Thyroid gland (tissue), 4 donors: ENCODE data around the gene FUT3.

ENCODE experiments used
- CTCF ChIP-seq, 6 experiments: fragments of 200-600 bp in 3 of 6; fragments of 450-650 bp in 3 of 6; sonication (generic) in 3 of 6; IDR thresholded peaks; one replicate each; pipeline ENCODE4 v1.5.1; 2016 to 2019; ENCODE audit warnings: antibody characterized with exemption in 6 of 6, mild to moderate bottlenecking in 2 of 6, inconsistent platforms in 1 of 6, moderate library complexity in 1 of 6
- POLR2A ChIP-seq, 2 donors: fragments of 450-650 bp; IDR thresholded peaks; one replicate each; pipeline ENCODE4 v1.6.1; 2017; ENCODE audit warnings: antibody characterized with exemption in 2 of 2, mild to moderate bottlenecking in 2 of 2, moderate library complexity in 1 of 2

DNA sequence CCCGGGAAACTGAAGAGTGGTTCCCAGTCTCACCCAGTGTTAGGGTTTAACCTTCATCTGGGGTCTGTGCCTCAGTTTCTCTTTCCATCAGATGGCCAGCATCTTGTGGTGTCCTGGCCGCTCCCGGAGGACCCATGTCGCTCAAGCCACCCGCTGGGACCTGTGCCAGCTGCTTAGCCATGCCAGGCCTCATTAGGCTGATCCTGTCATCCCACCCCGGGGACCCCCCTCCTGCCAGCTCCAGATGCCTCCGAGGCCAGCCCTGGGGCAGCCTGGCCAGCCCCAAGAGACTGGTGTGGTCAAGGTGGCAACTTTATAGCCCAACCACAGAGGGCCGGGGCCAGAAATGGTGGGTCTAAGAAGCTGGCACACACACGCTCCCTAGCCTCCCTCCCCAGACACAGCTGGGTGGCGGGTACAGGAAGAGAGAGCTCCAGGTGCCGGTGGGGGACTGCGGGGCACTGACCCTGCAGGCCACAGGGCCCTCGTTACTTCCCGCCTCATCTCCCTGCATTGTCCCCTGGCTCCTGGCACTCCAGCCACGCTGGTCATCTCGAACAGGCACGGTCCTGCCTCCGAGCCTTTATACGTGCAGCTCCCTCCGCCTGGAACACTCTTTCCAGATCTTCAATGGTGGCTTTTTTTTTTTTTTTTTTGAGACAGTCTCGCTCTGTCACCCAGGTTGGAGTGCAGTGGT is 43.0 kb downstream of the FUT3 start:
- TF ChIP-seq CTCF (IDR thresholded peaks at IDR 0.05): no peak
- no peak for TF ChIP-seq POLR2A (IDR thresholded peaks at IDR 0.05)
